GM10847 (cell line): ENCODE data around the gene APOBEC4.

Source experiments
- POLR2A ChIP-seq: IDR thresholded peaks from 2 replicates; pipeline ENCODE4 v1.6.1; 2011; ENCODE audit not compliant: insufficient read length; ENCODE audit errors: extremely low read depth

Gene APOBEC4

GRCh38 chr1:183597656-183598347 is 55.3 kb downstream of the APOBEC4 start:
- no peak for TF ChIP-seq POLR2A

DNA sequence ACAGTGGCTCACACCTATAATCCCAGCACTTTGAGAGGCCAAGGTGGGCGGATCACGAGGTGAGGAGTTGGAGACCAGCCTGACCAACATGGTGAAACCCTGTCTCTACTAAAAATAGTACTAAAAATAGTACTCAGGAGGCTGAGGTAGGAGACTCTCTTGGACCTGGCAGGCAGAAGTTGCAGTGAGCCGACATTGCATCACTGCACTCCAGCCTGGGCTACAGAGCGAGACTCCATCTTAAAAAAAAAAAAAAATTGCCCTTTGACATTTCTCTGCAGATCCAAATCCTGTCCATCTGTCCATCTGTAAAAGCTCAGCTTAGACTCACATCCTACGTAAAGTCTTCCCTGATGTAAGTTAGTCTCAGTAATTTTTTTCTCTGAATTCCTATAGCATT is 56.6 kb downstream of the APOBEC4 start:
- no peak for TF ChIP-seq POLR2A
